Activated B cell treated with CpG ODN at 0.5 μM for 24 hours (primary cell): ENCODE results near the gene MAEA. TPM values are rescaled to one million over a fixed set of nuclear protein-coding genes. Genes with fewer than 3 reads are reported as not detected.

ENCODE experiments used
- ATAC-seq: fragments of 200-7000 bp; cut with Tn5 transposase; one replicate; pipeline ENCODE4 v1.10.0; 2021; ENCODE audit warnings: low read depth, mild to moderate bottlenecking, moderate library complexity
- CTCF ChIA-PET: fragments of 350-600 bp; sonication (Branson Sonifier 250); formaldehyde crosslinking; loops from one replicate; lab custom pipeline; 2021; ENCODE audit warnings: antibody characterized with exemption; lab: Charles Lee
- POLR2A ChIA-PET: fragments of 350-600 bp; sonication (Branson Sonifier 250); formaldehyde crosslinking; loops from one replicate; lab custom pipeline; 2021; ENCODE audit warnings: antibody characterized with exemption; lab: Charles Lee
- DNase-seq: peaks from one replicate; pipeline ENCODE4 v3.0.0; 2022
- H3K27ac Mint-ChIP-seq: one replicate; pipeline ENCODE4 v1.8.0; 2020; ENCODE audit warnings: mixed read lengths
- H3K27me3 Mint-ChIP-seq: one replicate; pipeline ENCODE4 v1.8.0; 2021; ENCODE audit warnings: mixed read lengths
- H3K36me3 Mint-ChIP-seq: one replicate; pipeline ENCODE4 v1.8.0; 2021; ENCODE audit warnings: low read depth, mixed read lengths
- H3K4me1 Mint-ChIP-seq: one replicate; pipeline ENCODE4 v1.8.0; 2021; ENCODE audit warnings: mixed read lengths
- H3K4me3 Mint-ChIP-seq: one replicate; pipeline ENCODE4 v1.8.0; 2020; ENCODE audit warnings: mild to moderate bottlenecking, mixed read lengths
- H3K9me3 Mint-ChIP-seq: one replicate; pipeline ENCODE4 v1.8.0; 2020; ENCODE audit warnings: mixed read lengths
- intact Hi-C: fragments of 100-400 bp; cut with micrococcal nuclease; formaldehyde crosslinking; loops from one replicate; pipeline ENCODE4 v1.15.1; 2024
- total RNA-seq: library from RNA; stranded (reverse); gene quantifications from 2 replicates; pipeline ENCODE4 v1.2.3, GENCODE V29; 2022
- TF ChIP-seq, protein P1 (sequence below): fragments of 200-600 bp; IDR thresholded peaks from one replicate; pipeline ENCODE4 v1.8.0; 2022; ENCODE audit warnings: antibody characterized with exemption, mild to moderate bottlenecking

The MAEA gene
- total RNA-seq, 1 donor from 2014 or later, result 73.7 TPM

DNA sequence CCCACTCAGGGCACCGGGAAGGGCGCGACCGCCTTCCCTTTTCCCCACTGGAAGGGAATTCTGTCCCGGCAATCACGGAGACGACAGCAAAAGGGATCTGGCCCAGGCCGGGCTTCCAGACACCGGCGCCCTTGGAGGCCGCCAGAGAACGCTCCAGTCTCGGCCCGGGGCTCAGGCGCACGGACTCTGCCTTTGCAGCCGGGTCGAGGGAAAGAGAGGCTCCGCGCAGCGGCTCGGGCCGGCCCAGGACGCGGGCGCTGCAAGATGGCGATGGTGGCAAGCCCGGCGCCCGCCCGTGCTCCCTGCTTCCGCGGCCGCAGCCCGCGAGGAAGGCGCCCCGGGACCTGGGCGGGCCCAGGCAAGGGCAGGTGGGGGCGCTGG lies 41.8 kb upstream of the MAEA start:
- peak; percentile 26 for ATAC-seq
- Mint-ChIP-seq H3K27ac (peak overlapping the region; percentile 84), H3K4me1 (peaks cover 67% of the 10 kb centered on the region), H3K9me3 (no peaks in the 10 kb centered on the region), H3K36me3 (peaks cover 8% of the 10 kb centered on the region), H3K4me3 (peak overlapping the region; percentile 85), H3K27me3 (no peaks in the 10 kb centered on the region)
- ChIA-PET POLR2A (interaction anchor here (0.8 to 6.3 kb wide), 13 partner anchors 18 to 99 kb away, joined by 4 to 82 read pairs (median 7); partner anchors contain the start of genes MAEA, SPON2 and UVSSA), CTCF (interaction anchor here (0.9 to 4.8 kb wide), 2 partner anchors 21 to 81 kb away, joined by 4 to 23 read pairs; no protein-coding TSS in a partner anchor)
- TF ChIP-seq, protein P1, sequence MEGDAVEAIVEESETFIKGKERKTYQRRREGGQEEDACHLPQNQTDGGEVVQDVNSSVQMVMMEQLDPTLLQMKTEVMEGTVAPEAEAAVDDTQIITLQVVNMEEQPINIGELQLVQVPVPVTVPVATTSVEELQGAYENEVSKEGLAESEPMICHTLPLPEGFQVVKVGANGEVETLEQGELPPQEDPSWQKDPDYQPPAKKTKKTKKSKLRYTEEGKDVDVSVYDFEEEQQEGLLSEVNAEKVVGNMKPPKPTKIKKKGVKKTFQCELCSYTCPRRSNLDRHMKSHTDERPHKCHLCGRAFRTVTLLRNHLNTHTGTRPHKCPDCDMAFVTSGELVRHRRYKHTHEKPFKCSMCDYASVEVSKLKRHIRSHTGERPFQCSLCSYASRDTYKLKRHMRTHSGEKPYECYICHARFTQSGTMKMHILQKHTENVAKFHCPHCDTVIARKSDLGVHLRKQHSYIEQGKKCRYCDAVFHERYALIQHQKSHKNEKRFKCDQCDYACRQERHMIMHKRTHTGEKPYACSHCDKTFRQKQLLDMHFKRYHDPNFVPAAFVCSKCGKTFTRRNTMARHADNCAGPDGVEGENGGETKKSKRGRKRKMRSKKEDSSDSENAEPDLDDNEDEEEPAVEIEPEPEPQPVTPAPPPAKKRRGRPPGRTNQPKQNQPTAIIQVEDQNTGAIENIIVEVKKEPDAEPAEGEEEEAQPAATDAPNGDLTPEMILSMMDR, result no peak
- DNase-seq, result no peak
- intact Hi-C loops, result loop anchor here (1.0 to 5.0 kb wide), 5 partner anchors 29 to 622 kb away; partner anchors contain the start of gene MAEA

GRCh38 chr4:1248245-1249147 lies 41.2 kb upstream of the MAEA start, which contains the start of gene CTBP1:
CTBP1 (minus strand) TSS chr4:1249130; CDS start chr4:1241331, 7,799 bp downstream.
- H3K27me3 Mint-ChIP-seq, result no peaks in the 10 kb centered on the region
- peak within 1 kb of the TSS; percentile 88 for H3K4me3 Mint-ChIP-seq
- TF ChIP-seq, protein P1, result no peak
- ATAC-seq (peak; percentile 44), DNase-seq (peak; percentile 92)
- intact Hi-C loops, result loop anchor here (1.0 to 5.0 kb wide), 9 partner anchors 19 to 622 kb away; partner anchors contain the start of gene MAEA
- ChIA-PET CTCF (interaction anchor here (1.2 to 4.8 kb wide), 2 partner anchors 20 to 81 kb away, joined by 3 to 23 read pairs; no protein-coding TSS in a partner anchor), POLR2A (interaction anchor here (1.0 to 6.3 kb wide), 17 partner anchors 11 to 475 kb away, joined by 3 to 82 read pairs (median 4); partner anchors contain the start of genes MAEA, SPON2 and UVSSA)
- H3K27ac Mint-ChIP-seq, result peak within 1 kb of the TSS; percentile 93
- peaks cover 62% of the 10 kb centered on the region for H3K4me1 Mint-ChIP-seq
- no peaks in the 10 kb centered on the region for H3K9me3 Mint-ChIP-seq
- peaks cover 6% of the 10 kb centered on the region for H3K36me3 Mint-ChIP-seq

DNA sequence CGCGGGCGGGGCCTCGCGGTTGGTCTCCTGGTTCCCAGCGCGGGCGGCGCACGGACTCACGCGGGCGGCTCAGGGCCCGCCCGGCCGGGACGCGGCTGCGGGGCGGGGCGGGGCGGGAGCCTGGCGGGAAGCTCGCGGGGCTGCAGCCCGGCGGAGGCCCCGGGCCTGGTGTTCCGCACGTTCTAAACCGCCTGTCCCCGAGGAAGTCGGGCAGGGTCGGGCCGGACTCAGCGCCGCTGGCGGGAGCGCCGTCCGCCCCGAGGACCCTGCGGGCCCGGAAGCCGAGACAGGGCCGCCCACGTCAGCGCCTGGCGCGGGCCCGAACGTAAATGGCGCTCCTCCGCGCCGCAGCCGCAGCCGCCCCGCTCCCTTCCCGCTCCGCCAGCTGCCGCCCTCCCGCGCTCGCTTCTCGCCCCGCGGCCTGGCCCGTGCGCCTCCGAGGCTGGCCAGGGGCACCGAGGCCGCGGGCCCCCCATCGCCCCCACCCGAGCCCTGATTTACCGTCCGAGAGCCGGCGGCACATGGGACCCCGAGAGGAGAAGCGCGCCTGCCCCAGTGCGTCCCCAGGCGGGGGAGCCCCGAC lies 40.5 kb upstream of the MAEA start:
- peak; percentile 70 for ATAC-seq
- peaks cover 6% of the 10 kb centered on the region for H3K36me3 Mint-ChIP-seq
- H3K4me3 Mint-ChIP-seq, result peak overlapping the region; percentile 88
- intact Hi-C loops, result loop anchor here (1.0 to 5.0 kb wide), 7 partner anchors 18 to 240 kb away; partner anchors contain the start of gene MAEA
- peaks cover 59% of the 10 kb centered on the region for H3K4me1 Mint-ChIP-seq
- DNase-seq, result peak; percentile 87
- H3K27ac Mint-ChIP-seq, result peak overlapping the region; percentile 93
- POLR2A ChIA-PET, result interaction anchor here (1.0 to 6.3 kb wide), 13 partner anchors 10 to 474 kb away, joined by 3 to 82 read pairs (median 7); partner anchors contain the start of genes MAEA and UVSSA
- H3K9me3 Mint-ChIP-seq, result no peaks in the 10 kb centered on the region
- TF ChIP-seq, protein P1, result no peak
- CTCF ChIA-PET, result interaction anchor here (0.9 to 4.8 kb wide), 6 partner anchors 15 to 98 kb away, joined by 3 to 23 read pairs (median 3); partner anchors contain the start of genes MAEA and UVSSA
- H3K27me3 Mint-ChIP-seq, result no peaks in the 10 kb centered on the region

GRCh38 chr4:1249731-1250526 lies 39.8 kb upstream of the MAEA start:
- ChIA-PET POLR2A (interaction anchor here (1.0 to 6.3 kb wide), 14 partner anchors 10 to 473 kb away, joined by 3 to 82 read pairs (median 6); partner anchors contain the start of genes MAEA and UVSSA), CTCF (interaction anchor here (0.8 to 4.8 kb wide), 8 partner anchors 9 to 97 kb away, joined by 3 to 23 read pairs (median 3); partner anchors contain the start of genes MAEA and UVSSA)
- intact Hi-C loops, result loop anchor here (1.0 to 5.0 kb wide), 7 partner anchors 17 to 241 kb away; partner anchors contain the start of gene MAEA
- ATAC-seq (peak; percentile 20), DNase-seq (no peak)
- TF ChIP-seq, protein P1, result no peak
- no peaks in the 10 kb centered on the region for H3K27me3 Mint-ChIP-seq
- peak overlapping the region; percentile 88 for H3K4me3 Mint-ChIP-seq
- H3K27ac Mint-ChIP-seq, result peak overlapping the region; percentile 93
- H3K9me3 Mint-ChIP-seq, result peaks cover 6% of the 10 kb centered on the region
- H3K4me1 Mint-ChIP-seq, result peaks cover 54% of the 10 kb centered on the region
- H3K36me3 Mint-ChIP-seq, result peaks cover 6% of the 10 kb centered on the region
